GM20000 (cell line): Measurements from ENCODE around the gene ENKUR.

ENCODE experiments used
- DNase-seq: peaks from one replicate; pipeline ENCODE4 v3.0.0; 2012; ENCODE audit warnings: low spot score
- TF ChIP-seq, protein P1 (sequence below): IDR thresholded peaks from 2 replicates; pipeline ENCODE4 v1.5.1; 2012; ENCODE audit warnings: mild to moderate bottlenecking, control low read depth; ENCODE audit errors: extremely low read depth, missing control alignments

Gene ENKUR

GRCh38 chr10:24944512-24945255, 71.3 kb downstream of the ENKUR start:
- DNase-seq: no peak
- TF ChIP-seq, protein P1, sequence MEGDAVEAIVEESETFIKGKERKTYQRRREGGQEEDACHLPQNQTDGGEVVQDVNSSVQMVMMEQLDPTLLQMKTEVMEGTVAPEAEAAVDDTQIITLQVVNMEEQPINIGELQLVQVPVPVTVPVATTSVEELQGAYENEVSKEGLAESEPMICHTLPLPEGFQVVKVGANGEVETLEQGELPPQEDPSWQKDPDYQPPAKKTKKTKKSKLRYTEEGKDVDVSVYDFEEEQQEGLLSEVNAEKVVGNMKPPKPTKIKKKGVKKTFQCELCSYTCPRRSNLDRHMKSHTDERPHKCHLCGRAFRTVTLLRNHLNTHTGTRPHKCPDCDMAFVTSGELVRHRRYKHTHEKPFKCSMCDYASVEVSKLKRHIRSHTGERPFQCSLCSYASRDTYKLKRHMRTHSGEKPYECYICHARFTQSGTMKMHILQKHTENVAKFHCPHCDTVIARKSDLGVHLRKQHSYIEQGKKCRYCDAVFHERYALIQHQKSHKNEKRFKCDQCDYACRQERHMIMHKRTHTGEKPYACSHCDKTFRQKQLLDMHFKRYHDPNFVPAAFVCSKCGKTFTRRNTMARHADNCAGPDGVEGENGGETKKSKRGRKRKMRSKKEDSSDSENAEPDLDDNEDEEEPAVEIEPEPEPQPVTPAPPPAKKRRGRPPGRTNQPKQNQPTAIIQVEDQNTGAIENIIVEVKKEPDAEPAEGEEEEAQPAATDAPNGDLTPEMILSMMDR: no peak

GRCh38 chr10:24938525-24938924, 77.4 kb downstream of the ENKUR start:
- TF ChIP-seq, protein P1: no peak
- no peak for DNase-seq

DNA sequence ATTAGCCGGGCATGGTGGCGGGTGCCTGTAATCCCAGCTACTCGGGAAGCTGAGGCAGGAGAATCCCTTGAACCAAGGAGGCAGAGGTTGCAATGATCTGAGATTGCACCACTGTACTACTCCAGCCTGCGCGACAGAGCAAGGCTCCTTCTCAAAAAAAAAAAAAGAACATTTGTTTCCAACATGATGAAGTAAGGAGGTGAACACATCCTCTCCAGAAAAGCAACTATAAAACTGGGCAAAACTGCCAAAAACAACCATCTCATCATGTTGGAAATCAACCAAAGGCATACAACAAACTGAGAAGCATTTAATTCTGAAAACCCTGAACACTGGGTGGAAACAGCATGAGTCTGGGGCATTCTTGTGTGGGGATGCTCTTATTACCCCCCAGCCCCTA, 77.9 kb downstream of the ENKUR start:
- TF ChIP-seq, protein P1: no peak
- no peak for DNase-seq

DNA sequence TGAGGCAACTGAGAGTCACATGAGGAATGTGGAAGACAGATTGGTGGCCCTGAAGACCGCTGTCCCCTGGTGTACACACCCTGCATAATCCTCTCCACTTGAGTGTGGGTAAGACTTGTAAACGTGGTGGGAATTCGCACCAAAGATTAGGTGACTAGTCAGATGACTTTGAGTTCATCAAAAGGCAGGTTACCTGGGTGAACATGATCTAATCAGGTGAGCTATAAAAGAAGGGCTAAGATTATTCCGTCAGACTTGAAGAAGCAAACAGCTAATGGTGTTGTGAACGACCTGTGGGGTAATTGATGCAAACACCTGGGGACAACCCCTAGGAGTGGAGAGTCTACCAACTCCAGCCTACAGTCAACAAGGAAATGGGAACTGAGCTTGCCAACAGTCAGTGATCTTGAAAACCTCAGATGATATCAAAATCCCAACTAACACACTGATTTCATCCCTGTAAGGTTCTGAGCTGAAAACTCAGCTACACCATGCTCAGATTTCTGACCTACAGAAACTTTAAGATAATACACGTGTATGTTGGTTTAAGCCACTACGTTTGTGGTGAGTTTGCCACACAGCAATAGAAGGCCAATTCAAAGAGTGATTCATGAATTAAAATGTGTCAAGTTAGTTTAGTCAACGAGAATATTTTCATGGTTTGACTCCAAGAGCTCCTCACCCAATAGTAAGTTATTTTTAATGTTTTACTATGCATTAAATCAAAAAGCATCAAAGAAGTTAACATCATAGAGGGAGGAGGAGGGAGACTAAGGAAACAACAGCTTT, 80.3 kb downstream of the ENKUR start:
- TF ChIP-seq, protein P1: no peak
- DNase-seq: no peak
